NCI-H1417 treated with DMSO at 0.1 percent for 48 hours (cell line): ENCODE measurements around the gene NEDD4.
"Not testable (repeated sequence)": the region's sequence is repeated elsewhere in the genome, so short reads cannot be mapped to it uniquely, and the experiment has no call there.

Source experiments
- DNase-seq: peaks from one replicate; lab custom pipeline; 2025; lab: John Stamatoyannopoulos, UW

The NEDD4 gene

DNA sequence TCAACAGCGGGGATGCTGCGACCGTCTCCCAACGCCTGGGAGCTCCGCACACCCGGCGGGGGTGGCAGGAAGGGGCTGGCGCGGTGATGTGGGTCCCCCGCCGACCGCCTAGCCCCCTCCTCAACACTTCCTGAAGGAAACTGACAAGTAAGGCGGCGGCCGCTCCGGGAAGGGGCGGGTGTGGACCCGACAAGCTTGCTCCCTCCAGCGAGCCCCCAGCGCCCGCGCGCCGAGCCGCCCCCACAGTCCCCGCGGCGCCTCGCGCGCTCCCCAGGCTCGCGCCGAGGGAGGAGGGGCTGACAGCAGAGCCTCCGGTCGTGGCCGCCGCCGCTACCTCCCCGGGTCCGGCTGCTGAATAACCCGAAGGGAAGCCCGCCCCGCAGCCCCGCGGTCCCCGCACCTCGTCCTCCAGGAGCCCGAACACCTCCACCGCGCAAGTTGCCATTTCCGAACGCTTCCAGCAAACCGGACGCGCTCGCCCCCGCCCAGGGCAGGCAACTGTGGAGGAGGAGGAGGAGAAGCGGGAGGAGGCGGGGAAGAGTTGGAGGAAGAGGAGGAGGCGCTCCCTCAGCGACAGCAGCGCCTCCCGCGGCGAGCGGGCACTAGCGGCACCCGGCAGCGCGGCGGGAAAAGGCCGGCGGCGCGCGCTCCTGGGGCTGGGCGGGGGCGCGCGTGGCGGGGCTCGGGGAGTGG, at the start of gene NEDD4:
TSS of gene NEDD4 (minus strand) at position 502 of the 693 bp plus-strand sequence. CDS start at position 445, 57 bp downstream.
- DNase-seq, result peak; percentile 43

GRCh38 chr15:56042498-56042897, 49.1 kb upstream of the NEDD4 start:
- DNase-seq, result no peak

- no peak for DNase-seq
These were observed 48.6 kb upstream of the NEDD4 start for GRCh38 chr15:56042031-56042430.

- DNase-seq, result peak; percentile 31
These were observed 46.9 kb upstream of the NEDD4 start for GRCh38 chr15:56040081-56041035.

GRCh38 chr15:56038707-56039106, 45.3 kb upstream of the NEDD4 start:
- no peak for DNase-seq

- DNase-seq, result no peak
These were observed 44.6 kb upstream of the NEDD4 start for GRCh38 chr15:56038015-56038414.

DNA sequence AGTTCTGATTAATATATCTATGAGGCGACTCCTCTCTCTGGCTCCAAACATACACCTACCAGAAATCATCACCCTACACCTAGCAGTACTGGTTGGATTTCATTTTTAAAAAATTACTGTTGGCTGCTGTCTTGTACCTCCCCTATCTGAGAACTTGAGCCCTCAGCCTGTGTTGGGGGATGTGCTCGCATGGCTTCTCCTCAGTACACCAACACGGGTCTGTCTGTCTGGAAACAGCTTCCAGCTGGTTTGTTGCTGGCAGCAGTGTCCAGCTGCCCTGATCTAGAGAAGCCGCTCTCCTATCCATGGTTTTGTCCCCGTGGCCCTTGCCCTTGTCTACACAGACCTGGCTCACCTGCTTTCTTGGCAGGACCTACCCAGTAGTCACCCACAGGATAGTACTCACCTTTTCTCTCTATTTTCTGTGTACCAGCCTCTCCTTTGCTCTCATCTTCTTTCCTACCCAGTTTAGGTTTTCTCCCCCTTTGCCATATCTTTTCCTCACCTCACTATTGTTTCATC, 43.2 kb upstream of the NEDD4 start:
- no peak for DNase-seq

DNA sequence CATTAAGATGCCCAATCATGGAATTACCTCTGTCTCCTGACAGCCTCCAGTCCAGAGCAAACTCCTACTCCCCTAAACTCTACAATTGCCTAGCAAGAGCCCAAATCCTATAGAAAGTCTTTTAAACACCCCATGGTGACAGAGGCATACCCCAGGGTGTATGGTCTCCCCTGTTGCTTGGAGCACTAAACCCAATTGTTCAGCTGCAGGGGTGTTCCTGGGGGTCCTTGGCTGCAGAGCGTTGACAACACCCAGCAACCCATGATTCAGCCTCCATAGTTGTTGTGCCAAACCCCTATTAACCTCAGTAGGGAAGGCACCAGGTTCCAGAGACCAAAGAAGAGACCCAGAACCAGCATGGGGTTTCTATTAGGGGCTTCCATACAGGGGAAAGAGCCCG, 41.8 kb upstream of the NEDD4 start:
- no peak for DNase-seq

GRCh38 chr15:56034514-56034913, 41.1 kb upstream of the NEDD4 start:
- no peak for DNase-seq

DNA sequence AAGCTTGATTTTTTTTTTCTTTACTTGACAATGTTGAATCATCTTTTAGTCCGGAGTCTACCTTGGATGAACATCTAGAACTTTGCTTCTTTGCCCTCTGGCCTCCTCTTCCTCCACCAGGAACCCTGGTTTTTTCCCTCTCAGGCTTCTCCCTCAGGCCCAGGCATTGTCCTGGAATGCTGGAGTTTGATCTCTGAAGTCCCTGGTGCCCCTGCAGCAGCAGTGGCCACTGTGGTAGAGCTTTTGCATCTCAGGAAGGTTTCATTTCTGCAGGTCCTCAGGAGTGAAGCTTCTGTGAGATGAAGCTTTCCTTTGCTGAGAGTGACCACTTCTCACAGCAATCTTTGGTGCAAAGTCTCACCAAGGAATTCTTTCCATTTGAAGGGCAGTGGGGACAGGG, 39.0 kb upstream of the NEDD4 start:
- DNase-seq, result no peak

DNA sequence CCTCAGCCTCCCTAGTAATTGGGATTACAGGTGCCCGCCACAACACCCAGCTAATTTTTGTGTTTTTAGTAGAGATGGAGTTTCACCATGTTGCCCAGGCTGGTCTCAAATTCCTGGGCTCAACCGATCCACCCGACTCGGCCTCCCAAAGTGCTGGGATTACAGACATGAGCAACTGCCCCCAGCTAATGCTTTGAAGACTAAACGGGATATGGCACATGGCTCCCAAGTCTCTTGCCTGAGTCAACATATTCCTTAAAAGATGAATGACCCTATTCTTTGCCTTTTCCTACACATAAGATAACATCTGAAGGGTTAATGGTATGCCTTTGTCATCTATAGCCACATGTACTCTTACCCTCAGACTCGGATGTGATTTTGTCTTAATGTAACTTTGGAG, 38.4 kb upstream of the NEDD4 start:
- no peak for DNase-seq

GRCh38 chr15:56031402-56031801, 38.0 kb upstream of the NEDD4 start:
- DNase-seq, result no peak

GRCh38 chr15:56028430-56028829, 35.0 kb upstream of the NEDD4 start:
- DNase-seq, result no peak

GRCh38 chr15:56023160-56023559, 29.7 kb upstream of the NEDD4 start:
- DNase-seq, result not testable (repeated sequence)

- DNase-seq, result no peak
These were observed 26.5 kb upstream of the NEDD4 start for GRCh38 chr15:56019819-56020486.

GRCh38 chr15:56019060-56019793, 25.8 kb upstream of the NEDD4 start:
- no peak for DNase-seq

DNA sequence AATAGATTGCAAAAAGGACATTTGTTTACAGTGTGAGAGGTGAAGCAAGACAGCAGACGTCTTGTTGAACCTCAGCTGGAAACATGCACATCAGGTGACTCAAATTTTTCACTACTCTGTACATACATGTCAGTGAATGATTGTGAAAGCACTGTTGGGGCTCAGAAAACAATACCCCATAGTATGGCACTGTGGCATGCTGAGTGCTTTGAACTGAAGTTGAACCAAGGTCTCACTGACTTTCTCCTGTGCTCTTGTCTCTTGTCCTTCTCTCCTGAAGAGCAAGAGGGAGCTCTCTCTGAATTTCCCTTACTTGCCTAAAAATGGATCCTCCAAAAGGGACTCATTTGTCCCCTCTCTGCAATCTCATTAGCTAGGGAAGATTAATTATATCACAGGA, 24.5 kb upstream of the NEDD4 start:
- DNase-seq, result no peak

GRCh38 chr15:56017511-56017910, 24.1 kb upstream of the NEDD4 start:
- DNase-seq, result no peak

GRCh38 chr15:56016281-56016680, 22.9 kb upstream of the NEDD4 start:
- DNase-seq, result no peak

DNA sequence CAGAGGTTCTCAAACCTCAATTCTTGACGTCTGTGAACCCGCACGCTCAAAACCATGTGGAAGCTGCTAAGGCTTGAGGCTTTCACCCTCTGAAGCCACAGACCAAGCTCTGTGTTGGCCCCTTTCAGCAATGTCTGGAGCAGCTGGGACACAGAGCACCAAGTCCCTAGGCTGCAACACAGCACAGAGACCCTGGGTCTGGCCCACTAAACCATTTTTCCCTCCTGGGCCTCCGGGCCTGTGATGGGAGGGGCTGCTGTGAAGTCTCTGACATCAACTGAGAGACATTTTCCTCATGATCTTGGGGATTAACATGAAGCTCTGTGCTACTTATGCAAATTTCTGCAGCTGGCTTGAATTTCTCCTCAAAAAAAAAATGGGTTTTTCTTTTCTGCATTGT, 21.3 kb upstream of the NEDD4 start:
- no peak for DNase-seq

GRCh38 chr15:56007053-56007452, 13.6 kb upstream of the NEDD4 start:
- not testable (repeated sequence) for DNase-seq

- not testable (repeated sequence) for DNase-seq
These were observed 13.0 kb upstream of the NEDD4 start for GRCh38 chr15:56006371-56006770.
